Fibroblast of skin of left quadriceps (primary cell): Measurements from ENCODE around the gene ERC2.

Source experiments
- DNase-seq, 2 experiments: peaks; one replicate each; pipeline ENCODE4 v3.0.0-alpha.2; 2013; ENCODE audit warnings: low read depth in 2 of 2

Gene ERC2

DNA sequence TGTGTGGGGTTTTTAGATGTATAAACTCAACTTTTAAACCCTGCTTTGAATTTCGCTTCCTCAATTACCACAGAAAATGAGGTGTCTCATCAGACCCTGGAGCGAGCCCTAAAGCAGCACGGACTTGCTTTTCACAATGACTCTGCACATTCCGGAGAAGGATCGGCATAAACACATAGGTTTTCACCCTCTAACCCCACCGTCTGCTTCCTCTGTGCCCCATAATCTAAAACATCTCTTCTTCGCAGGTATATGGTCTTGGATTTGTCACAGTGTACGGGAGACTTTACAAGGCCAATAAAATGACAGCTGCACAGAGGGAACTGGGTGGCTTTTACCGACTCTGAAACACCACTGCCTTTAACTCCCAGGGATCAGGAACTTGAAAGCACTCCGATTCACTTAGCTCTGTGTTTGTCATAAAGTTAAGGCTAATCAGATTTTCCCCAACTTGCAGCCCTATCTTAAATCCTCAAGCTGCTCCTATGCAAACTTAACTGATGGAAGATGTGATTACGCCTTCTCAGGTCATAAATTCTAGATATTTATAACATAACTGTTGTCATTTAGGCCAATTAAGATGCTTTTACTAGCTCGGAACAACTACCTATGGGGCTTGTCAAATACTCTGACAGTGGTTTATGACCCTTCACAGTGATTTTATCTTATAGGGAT, 847.8 kb downstream of the ERC2 start:
- peak in 1 of 2 experiments; percentile 41 for DNase-seq

DNA sequence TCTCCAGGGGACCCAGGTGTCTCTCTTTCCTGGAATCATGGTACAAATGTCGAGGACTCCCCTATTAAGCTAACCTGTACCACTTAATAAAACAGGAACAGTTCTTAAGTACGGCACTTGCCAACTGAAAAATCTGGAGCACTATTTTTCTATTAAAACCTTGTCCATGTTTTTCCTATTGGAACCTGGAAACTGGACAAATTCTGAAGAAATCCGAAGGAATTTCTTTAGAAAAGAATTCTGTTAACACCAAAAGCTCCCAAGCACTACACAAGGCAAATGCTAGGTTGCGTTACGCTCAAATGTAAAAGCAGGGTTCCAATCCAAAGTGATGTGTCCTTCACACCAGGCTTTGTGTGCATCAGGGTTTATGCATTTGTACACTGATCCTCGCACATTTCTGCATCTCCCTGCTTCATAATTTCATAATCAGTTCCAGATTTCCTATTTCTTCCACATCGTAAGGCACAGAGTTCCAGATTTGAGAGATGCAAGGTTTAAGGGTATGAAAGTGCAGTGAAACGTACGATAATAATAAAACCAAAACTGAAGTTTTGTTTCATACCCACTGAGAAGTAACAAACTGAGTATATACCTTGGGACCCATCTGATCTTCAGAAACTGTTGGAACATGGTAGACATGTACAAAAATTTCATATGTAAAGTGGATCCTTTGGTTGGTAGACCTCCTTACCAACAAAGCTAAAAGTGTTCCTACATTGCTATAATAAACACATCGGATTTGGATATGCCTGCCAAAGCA, 849.0 kb downstream of the ERC2 start:
- DNase-seq = no peak

DNA sequence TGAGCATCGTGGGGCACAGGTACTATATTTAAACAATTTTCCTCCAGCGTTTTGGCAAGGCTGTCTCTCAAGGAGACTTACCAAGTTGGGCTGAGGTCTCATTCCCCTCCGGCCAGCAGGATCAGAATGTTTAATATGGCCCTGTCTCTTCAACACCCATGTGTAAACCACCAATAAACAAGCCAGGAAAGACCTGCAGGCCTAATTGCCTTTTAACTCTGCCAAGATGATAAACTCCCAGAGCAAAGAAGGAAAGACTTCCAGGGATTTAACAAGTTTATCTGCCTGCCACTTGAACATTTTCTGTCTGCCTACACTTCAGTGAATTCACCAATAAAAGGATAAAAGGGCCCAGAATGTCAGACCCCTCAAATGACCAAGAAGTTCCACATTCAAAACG, 850.9 kb downstream of the ERC2 start:
- no peak for DNase-seq

DNA sequence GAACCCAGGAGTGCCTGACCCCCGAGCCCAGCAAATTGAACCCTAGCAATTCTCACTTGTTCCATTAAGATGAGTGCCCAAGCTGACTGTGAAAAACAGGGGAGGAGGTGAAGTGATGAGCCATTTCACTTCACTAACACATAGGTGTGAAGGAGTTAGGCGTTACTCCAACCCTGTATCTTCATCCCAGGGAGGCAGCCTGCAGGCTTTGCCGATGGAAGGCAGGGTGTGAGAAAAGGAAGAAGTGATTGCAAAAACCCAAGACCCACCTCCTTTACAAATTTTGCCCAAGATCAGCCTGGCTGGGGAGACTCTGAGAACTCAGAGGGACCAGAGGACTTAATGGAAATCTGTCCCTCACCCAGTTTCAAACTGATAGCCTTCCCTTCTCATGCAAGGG, 851.5 kb downstream of the ERC2 start:
- DNase-seq = no peak

DNA sequence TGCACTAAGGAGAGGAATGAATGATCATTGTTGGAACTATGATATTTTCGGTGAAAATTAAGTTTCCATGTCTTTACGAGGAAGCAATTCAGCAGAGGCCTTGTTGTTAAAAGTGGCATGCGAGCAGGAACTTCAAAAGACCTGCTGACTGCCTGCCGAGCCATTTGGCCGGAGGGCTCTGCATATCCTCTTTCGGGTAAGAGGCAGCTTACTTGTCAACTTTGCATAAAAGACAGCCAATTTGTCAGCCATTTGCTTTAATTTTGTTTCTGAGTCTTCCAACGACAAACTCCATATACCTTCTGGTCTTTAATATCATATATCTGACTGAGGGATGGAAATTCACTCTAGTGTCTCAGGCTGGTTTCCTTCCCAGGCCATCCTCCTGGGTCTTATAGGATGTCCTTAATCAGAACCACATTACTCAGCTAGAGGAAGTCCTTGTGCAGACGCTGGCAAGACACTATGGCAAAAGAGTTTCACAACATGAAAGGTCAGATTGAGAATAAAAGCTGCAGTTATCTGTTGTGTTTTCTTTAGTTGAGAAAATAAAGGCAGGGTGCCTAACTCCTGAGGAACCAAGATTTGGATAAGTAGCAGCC, 852.5 kb downstream of the ERC2 start:
- DNase-seq = no peak

DNA sequence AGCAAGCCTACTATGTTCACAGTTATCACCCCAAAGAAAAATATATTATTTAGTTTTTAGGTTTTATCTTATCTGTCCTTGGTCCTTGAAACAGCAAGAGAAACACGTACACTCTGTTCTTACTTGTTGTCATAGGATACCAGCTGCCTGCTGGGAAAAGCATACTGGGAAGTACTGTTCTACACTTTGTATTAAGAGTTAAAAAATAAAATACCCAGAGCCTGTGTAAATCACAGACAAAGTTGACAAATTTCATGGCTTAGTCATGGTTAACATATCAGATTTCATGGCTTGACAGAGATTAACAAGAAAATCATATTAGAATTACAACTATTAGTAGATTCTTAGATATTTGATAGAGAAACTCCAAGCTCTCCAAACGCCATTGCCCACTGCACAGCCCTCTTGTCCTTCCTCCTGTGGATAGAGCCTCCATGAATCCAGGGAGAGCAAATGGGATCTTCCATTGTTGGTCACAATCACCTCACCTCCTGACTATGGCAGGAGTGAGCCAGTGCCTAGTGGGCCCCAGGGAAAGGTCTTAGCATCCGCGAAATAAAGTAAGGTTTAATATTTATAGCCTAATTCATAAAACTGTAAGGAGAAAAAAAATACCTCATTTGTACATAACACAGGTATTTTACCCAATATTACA, 853.1 kb downstream of the ERC2 start:
- DNase-seq = no peak

DNA sequence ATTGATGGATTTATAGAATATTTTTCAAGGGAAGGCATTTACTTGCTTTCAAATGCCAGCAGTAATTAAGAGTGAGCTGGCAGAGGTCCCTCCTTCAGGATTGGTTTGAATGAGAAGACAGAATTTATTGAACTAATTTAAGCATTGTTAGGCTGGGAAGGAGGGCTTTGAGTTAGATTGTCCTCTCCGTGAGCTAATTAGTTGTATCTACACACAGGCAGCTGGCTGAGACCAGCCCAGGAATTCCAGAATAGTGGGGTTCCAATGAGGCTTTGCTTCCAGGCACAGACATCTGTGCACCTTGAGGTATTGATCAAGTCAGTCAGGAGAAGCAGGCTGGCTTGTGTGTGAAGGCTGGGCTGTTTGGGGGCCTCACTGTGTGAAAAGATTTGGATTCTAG, 857.1 kb downstream of the ERC2 start:
- DNase-seq = no peak

DNA sequence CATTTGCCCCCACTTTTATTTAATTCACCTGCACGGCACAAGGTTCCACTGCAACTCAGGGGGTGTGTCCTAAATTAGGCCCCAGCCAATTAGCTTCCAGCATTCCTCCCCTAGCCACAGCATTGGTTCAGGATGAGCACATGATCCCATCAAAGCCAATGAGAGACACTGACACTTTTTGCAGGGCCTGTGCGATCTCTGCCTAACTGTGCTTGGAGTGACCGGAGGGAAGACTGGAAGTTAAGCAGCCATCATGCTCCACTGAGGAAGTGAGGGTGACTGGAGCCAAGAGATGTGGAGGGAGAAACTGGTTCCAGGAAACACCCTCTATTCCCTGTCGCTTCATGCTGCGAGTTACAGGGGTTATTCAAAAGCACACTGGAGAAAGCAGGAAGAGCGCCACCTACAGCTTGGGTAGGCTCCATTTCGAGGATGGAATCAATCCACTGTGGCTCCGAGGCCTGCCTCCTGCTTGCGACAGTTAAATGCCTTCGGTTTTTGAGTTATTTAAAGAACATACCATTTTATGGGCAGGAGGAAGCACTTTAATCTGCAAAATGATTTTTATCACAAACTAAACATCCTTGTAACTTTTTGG, 858.9 kb downstream of the ERC2 start:
- no peak for DNase-seq

DNA sequence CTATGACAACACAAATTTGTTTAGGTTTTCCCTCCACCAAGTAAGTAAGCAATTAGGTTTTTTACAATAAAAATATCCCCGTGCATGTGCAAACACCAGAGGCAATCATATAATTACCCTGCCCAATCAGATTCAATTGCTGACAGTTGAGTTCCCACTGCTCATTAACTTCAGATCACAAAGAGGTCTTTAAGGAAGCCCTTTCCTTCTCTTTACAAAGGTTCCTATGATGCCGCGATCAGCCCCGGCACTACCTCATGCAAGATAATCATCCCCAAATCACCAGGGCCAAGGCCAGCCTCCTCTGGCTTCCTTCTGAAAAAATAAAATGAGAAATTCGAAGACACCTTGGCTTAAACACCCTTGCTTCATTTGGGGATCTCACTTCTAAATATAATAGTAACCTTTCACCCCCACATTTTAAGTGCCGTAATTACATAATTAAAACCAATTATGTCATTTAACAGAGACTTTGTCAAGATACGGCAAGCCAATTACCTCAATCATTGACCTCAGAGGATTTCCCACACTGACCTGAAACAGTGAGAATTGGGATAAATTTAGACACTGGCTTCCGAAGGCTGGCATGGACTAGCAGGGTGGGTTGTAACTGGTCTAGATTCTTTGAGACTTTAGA, 859.8 kb downstream of the ERC2 start:
- DNase-seq = no peak

DNA sequence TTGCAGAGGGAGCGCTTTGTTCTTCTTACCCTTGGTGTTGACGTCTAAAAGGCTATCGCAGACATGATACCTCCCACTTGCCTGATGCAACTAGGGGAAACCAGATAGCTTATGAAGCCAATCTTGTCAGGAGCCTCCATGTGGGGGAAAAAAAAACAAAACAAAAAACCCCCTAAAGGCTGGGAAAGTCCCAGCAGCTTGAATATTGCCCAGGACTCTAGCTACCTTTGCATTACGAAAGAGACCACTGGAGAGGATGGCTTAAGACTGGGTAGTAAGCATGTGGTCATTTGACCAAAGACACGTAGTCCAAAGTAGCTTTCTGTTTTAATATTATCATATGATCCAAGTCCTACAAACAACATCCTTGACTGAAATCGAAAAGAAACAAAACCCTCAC, 860.4 kb downstream of the ERC2 start:
- no peak for DNase-seq

DNA sequence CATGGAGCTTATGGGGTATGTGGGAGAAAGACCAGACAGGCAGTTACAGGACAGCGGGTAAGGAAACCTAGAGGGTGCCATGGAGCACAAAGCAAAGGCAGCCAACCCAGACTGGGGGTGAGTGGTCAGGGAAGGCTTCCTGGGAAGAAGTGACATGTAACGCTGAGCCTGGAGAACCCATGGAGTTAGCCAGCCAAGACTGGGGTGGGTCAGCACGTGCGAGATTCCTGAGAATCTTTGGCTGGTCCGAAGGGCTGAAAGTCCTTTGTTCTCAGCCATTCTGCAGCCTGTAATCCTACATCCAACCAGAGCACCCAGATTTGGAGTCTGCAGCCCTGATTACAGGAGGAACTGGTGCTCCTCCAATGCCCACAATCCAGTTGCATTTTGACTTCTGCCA, 861.1 kb downstream of the ERC2 start:
- DNase-seq = no peak

DNA sequence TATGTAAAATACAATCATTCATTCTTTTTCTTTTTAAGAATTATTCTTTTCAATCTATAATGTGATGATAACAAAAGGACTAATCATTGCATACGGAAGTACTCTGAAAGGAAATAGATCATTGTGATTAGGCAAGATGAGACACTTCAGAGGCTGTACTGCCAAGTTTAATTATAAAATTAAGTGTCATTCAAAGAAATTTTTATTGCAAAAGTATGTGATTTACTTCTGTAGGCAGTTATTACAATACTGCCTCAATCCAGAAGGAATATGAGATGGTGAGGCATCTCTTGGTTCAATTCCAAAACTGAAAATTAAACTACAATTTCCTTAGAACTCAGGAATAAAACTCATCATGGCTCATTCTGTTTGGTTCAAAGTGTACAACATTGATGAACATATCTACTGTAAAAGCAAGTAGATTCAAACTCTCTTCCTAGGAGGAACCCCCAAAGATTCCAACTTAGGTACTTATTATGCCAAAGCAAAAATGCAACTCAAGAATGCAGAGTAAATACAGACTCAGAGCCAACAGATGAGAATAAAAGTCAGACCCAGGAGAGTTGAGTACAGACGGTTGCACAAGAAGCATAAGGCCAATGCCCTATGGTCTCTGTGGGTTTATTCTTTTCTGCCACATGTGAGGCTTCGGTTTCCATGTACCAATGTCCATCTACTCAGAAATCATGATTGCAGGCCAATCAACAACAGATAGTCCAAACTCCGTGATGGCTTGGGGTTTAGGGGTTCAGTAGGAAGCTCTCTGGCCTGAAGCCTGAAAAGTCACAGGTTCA, 862.6 kb downstream of the ERC2 start:
- no peak for DNase-seq

DNA sequence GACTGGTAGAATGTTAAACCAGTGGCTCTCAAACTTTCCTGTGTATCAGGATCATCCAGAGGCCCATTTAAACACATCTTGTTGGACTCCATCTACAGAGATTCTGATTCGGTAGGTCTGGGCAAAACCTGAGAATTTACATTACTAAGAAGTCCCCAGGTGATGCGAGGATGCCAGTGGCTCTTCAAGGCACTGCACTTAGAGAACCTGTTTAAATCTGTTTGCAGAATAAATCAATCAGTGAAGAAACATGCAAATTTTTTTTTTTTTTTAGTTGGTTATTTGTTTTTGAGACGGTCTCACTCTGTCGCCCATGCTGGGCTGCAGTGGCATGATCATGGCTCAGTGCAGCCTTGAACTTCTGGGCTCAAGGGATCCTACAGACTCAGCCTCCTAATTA, 863.4 kb downstream of the ERC2 start:
- no peak for DNase-seq

DNA sequence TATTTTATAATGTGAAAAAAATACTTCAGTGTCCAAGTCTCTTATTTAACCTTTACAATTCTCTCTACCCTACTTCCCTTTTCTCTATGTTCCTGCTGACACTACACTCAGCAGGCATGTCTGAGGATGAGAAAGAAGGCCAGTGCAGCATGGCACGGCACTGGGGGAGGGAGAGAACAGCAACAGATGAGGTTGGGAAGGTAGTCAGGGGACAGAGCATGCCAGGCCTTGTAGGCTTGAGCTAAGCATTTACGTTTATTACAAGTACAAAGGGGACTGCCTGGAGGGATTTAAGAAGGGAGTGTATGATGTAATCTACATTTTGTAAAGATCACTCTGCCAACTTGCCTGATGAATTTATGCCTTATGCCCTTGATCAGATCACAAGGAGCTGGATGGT, 863.9 kb downstream of the ERC2 start:
- no peak for DNase-seq

DNA sequence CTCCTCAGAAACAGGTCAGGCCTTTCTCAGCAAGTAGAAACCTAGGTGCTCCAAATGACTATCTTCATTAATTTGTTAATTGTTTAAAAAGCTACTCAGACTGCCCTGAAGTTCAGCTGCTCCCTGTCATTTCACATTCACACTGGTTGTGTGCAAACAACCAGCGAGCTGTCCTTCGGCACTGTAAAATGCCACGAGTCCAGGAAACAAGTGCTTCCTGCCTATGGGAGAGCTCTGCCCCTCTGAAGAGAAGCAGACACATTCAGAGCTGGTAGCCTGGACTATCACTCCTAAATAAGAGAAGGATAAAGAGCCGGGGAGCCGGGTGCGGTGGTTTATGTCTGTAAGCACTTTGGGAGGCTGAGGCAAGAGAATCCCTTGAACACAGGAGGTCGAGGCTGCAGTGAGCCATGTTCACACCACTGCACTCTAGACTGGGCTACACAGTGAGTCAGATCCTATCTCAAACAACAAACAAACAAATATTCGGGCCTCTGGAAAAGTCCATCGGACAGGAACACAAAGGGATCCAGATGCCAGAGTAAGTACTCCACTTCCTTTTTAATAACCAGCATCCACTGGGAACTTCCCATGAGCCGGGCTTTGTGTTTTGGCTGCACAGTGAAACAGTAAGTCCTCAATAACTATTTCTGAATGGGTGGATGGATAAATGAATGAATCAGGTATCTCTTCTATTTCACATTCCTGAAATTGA, 866.7 kb downstream of the ERC2 start:
- no peak for DNase-seq

DNA sequence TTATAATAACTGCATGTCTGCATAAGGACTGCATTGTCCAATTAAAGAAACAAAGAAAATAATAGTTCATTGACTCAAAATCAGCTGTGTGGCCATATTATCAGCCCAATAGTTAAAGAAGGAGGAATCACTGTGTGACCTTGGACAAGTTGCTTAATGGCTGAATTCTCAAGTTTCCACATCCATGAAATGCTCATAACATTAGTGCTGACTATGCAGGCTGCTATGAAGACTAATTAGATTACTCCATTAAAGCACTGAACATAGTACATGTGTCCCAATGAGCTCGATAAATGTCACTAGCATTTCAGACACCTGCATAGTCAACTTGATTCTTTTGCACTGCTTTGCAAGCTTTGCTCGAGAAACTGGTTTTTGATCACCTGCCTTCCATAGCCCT, 870.0 kb downstream of the ERC2 start:
- no peak for DNase-seq

DNA sequence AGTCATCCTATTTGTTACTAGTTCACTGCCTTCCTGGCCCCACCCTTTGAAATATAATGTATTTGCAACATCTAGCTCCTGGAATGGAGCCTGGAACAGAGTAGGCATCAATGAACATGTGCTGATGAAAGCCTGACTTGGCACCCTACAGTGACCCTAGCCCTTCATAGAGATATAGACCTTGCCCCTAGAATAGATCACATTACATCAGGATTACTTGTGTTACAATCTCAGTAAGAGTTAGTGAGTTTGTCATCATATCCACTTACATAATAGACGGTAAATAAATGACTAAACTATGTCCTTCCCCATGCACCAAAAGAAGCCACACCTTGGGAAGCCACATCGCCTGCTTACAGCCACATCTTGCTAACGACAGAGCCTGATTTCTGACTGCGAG, 870.6 kb downstream of the ERC2 start:
- DNase-seq = no peak

DNA sequence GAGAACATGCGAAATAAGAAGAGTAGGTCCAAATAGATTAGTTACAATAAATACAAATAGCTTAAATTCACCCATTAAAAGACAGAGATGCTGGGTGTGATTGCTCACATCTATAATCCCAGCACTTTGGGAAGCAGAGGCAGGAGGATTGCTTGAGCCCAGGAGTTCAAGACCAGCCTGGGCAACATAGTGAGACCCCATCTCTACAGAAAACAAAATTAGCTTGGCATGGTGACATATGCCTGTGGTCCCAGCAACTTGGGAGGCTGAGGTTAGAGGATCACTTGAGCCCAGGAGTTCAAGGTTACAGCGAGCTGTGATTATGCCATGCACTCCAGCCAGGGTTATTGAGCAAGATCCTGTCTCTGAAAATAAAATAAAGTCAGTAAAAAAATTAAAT, 872.1 kb downstream of the ERC2 start:
- no peak for DNase-seq

DNA sequence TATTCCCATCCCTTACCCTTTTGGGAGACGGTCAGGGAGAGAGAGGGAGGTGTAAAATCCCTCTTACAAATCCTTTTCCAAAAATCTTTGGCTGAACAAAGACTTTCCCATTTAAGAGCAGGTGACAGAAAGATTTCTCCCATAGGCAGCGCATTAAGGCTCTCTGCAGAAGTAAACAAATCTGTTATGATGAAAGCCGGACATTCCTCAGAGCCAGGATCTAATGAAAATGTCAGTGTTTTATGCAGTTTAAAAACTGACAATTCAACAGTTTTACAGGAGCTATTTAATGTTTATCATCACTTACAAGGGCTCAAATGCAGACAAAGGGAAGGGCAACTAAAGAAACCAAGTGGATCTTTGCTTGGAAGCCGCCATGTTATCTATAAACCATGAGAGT, 872.8 kb downstream of the ERC2 start:
- DNase-seq = no peak

DNA sequence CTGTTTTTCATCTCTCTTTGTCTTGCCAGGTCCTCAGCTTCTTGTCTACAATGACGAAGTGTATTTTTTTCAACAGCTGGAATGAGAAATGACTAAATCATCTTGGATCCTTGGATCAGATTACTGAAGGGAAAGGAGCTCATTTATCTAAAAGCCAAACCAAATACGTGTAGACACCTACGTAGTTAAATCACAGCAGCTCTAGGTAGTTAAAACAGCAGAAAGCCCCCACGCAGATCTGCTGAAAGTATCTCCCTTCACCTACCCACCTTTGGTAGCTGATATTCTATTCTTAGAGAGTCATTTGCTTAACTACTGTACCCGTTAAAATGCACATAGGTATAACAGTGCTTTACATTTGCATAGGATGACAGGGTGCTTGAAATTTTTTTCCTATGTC, 875.7 kb downstream of the ERC2 start:
- no peak for DNase-seq
